HT-29 (cell line): Measurements from ENCODE around the gene ALOX5AP. TPM values are rescaled to one million over a fixed set of nuclear protein-coding genes. Genes with fewer than 3 reads are reported as not detected.
"Not testable (repeated sequence)": the region's sequence is repeated elsewhere in the genome, so short reads cannot be mapped to it uniquely, and the experiment has no call there.

Source experiments
- DNase-seq: peaks from one replicate; pipeline ENCODE4 v3.0.0-alpha.2; 2015; ENCODE audit warnings: low spot score
- total RNA-seq: library from RNA; depleted of rRNA; stranded (reverse); fragments of >200 nt; shearing (Covaris generic); gene quantifications from 2 replicates; pipeline ENCODE4 v1.2.3, GENCODE V29; 2014

ALOX5AP gene
- total RNA-seq, 1 experiment from 2014 or later: 0.41 TPM

GRCh38 chr13:30737511-30738337 is 2.4 kb downstream of the ALOX5AP start:
- DNase-seq: no peak

- DNase-seq: no peak
Measured at GRCh38 chr13:30738526-30739236, 3.3 kb downstream of the ALOX5AP start.

GRCh38 chr13:30739237-30739528 is 3.8 kb downstream of the ALOX5AP start:
- no peak for DNase-seq

GRCh38 chr13:30739761-30740642 is 4.7 kb downstream of the ALOX5AP start:
- DNase-seq: peak; percentile 64

GRCh38 chr13:30742901-30743300 is 7.6 kb downstream of the ALOX5AP start:
- no peak for DNase-seq

GRCh38 chr13:30743319-30744055 is 8.1 kb downstream of the ALOX5AP start:
- peak; percentile 69 for DNase-seq

- DNase-seq: peak; percentile 59
Measured at GRCh38 chr13:30744056-30744680, 8.8 kb downstream of the ALOX5AP start.

GRCh38 chr13:30744681-30745077 is 9.3 kb downstream of the ALOX5AP start:
- DNase-seq: no peak

GRCh38 chr13:30745906-30746686 is 10.8 kb downstream of the ALOX5AP start:
- peak; percentile 44 for DNase-seq

GRCh38 chr13:30746791-30747190 is 11.4 kb downstream of the ALOX5AP start:
- no peak for DNase-seq

- DNase-seq: not testable (repeated sequence)
Measured at GRCh38 chr13:30747845-30748244, 12.5 kb downstream of the ALOX5AP start.

GRCh38 chr13:30748717-30749116 is 13.4 kb downstream of the ALOX5AP start:
- DNase-seq: no peak

GRCh38 chr13:30750036-30750435 is 14.7 kb downstream of the ALOX5AP start:
- DNase-seq: no peak

- DNase-seq: no peak
Measured at GRCh38 chr13:30751183-30751933, 16.0 kb downstream of the ALOX5AP start.

- no peak for DNase-seq
Measured at GRCh38 chr13:30752201-30752797, 17.0 kb downstream of the ALOX5AP start.

GRCh38 chr13:30753030-30753616 is 17.8 kb downstream of the ALOX5AP start:
- no peak for DNase-seq

GRCh38 chr13:30755678-30756077 is 20.3 kb downstream of the ALOX5AP start:
- DNase-seq: no peak

GRCh38 chr13:30757026-30757742 is 21.8 kb downstream of the ALOX5AP start:
- DNase-seq: no peak
